Neutrophil (primary cell): Measurements from ENCODE around the gene MEF2A.

Source experiments
- H3K27ac ChIP-seq: fragments of 200-600 bp; sonication (generic); 2 replicates; pipeline ENCODE4 v1.5.1; 2016; ENCODE audit warnings: mild to moderate bottlenecking, moderate library complexity
- H3K27me3 ChIP-seq: fragments of 200-600 bp; sonication (generic); 2 replicates; pipeline ENCODE4 v1.6.0; 2016; ENCODE audit warnings: mild to moderate bottlenecking
- H3K36me3 ChIP-seq: fragments of 200-600 bp; sonication (generic); 2 replicates; pipeline ENCODE4 v1.5.1; 2017
- H3K4me1 ChIP-seq, 2 experiments: fragments of 200-600 bp in 1 of 2; sonication (generic) in 1 of 2; 1 replicate in 1 of 2; 2 replicates in 1 of 2; pipeline versions ENCODE4 v1.5.1 to v1.6.1; 2013 to 2016; ENCODE audit warnings: low read depth in 1 of 2, low read length in 1 of 2, mild to moderate bottlenecking in 1 of 2, moderate library complexity in 1 of 2; ENCODE audit not compliant: control insufficient read depth in 1 of 2, insufficient read depth in 1 of 2
- H3K4me3 ChIP-seq, 2 experiments: fragments of 200-600 bp in 1 of 2; sonication (generic) in 1 of 2; 1 replicate in 1 of 2; 2 replicates in 1 of 2; pipeline ENCODE4 v1.5.1; 2013 to 2016; ENCODE audit warnings: low read depth in 1 of 2, low read length in 1 of 2, mild to moderate bottlenecking in 1 of 2, moderate library complexity in 1 of 2
- H3K9me3 ChIP-seq: fragments of 200-600 bp; sonication (generic); 2 replicates; pipeline ENCODE4 v1.5.1; 2016
- CTCF ChIP-seq: fragments of 200-600 bp; sonication (generic); IDR thresholded peaks from 2 replicates; pipeline ENCODE4 v1.5.1; 2016; ENCODE audit warnings: antibody characterized with exemption

MEF2A gene

DNA sequence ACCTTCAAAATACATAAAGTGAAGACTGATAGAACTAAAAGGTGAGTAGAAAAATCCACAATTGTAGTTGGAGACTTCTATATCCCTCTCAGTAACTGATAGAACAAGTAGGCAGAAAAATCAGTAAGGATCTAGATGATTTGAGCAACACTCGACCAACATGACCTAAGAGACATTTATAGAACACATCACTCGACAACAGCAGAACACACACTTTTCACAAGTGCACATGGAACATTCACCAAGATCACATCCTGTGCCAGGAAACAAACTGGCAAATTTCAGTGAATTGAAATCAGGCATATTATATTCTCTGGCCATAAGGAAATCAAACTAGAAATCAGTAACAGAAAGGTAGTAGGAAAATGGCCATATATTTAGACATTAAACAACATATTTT lies 130.3 kb downstream of the MEF2A start:
- H3K27me3 ChIP-seq = no peaks in the 10 kb centered on the region
- peaks cover 44% of the 10 kb centered on the region for H3K36me3 ChIP-seq
- no peak overlapping the region for H3K27ac ChIP-seq
- H3K4me3 ChIP-seq = no peak overlapping the region
- H3K4me1 ChIP-seq = no peaks in the 10 kb centered on the region
- H3K9me3 ChIP-seq = no peaks in the 10 kb centered on the region
- no peak for TF ChIP-seq CTCF

- H3K4me3 ChIP-seq = no peak overlapping the region
- H3K36me3 ChIP-seq = peaks cover 14% of the 10 kb centered on the region
- no peaks in the 10 kb centered on the region for H3K27me3 ChIP-seq
- peaks cover 17 to 20% of the 10 kb centered on the region in 2 experiments for H3K4me1 ChIP-seq
- no peak for TF ChIP-seq CTCF
- H3K27ac ChIP-seq = peak overlapping the region; percentile 50
- no peaks in the 10 kb centered on the region for H3K9me3 ChIP-seq
These were observed 137.3 kb downstream of the MEF2A start for GRCh38 chr15:99702895-99703602.

DNA sequence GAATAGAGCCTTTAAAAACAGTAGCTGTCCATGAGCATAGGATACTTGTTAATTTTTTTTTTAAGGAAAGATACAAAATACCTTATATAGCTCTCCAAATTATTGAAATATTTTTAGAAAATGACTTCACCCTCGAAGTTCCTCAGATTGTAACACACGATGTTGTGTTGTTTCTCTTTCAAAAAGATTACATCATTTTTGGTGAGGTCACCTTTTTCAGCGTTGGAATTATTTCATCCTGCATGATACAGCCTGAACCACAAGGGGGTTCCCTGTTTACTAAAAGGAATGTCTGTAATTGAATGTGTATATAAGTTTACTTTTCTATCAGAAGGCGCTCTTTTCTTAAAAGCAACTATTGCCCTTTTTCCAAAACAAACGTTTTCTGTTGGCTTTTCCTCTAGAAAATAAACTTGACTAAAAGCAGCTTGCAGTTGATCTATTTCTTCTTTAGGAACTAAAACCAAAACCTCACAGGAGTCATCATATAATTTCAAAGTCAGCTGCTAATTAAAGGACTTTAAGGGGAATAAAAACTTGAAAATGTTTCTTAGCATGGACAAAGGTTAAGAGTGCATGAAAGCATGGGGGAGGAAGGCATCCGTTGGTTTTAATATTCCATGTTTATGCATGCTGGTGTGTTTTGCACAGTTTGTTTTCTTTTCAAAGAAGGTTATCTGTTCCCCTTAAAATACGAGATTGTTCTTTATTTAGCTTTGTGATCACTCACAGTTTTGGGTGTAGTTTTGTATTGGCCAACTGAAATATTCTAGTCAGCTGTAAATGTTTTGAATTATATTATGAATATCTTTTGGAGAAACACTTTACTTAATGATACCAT lies 138.0 kb downstream of the MEF2A start:
- no peaks in the 10 kb centered on the region for H3K27me3 ChIP-seq
- TF ChIP-seq CTCF = peak; percentile 45
- H3K4me1 ChIP-seq = peaks cover 17 to 20% of the 10 kb centered on the region in 2 experiments
- no peak overlapping the region for H3K4me3 ChIP-seq
- H3K36me3 ChIP-seq = peaks cover 22% of the 10 kb centered on the region
- H3K9me3 ChIP-seq = no peaks in the 10 kb centered on the region
- H3K27ac ChIP-seq = peak overlapping the region; percentile 50

- Histone ChIP-seq H3K4me1 (peaks cover 17 to 20% of the 10 kb centered on the region in 2 experiments), H3K27me3 (no peaks in the 10 kb centered on the region), H3K36me3 (peaks cover 28% of the 10 kb centered on the region), H3K4me3 (no peak overlapping the region), H3K9me3 (no peaks in the 10 kb centered on the region), H3K27ac (no peak overlapping the region)
- peak; percentile 75 for TF ChIP-seq CTCF
These were observed 138.7 kb downstream of the MEF2A start for GRCh38 chr15:99704444-99704838.

DNA sequence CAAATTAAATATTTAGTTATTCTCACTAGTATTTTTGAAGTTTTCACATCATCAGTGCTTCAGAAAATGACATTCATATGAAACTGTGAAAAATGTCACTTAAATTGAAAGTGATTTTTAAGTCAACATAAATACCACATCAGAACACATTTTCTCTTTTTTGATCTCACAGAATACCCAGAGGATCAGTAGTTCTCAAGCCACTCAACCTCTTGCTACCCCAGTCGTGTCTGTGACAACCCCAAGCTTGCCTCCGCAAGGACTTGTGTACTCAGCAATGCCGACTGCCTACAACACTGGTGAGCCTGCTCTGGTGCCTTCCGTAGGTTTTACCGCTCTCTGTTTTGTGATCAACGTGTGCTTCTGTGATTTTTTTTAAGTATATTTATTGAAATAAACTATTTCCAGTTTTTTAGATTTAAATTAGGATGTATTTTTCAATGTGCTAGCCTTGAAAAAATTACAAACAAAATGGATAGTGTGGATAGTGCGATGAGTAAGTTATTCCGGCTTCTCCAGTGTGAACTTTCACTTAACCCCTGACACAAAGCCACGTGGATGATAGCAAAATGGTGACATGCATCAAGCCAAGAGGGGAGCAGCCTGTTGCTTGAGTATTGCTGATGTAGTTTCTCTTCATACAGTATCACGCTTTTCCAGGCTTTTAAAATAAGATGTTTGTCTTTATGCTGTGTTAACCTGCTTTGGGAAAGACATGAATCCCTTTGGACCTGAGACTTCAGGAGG lies 140.9 kb downstream of the MEF2A start:
- no peaks in the 10 kb centered on the region for H3K9me3 ChIP-seq
- H3K4me1 ChIP-seq = peaks cover 17 to 20% of the 10 kb centered on the region in 2 experiments
- H3K27ac ChIP-seq = no peak overlapping the region
- H3K27me3 ChIP-seq = no peaks in the 10 kb centered on the region
- H3K36me3 ChIP-seq = peaks cover 51% of the 10 kb centered on the region
- TF ChIP-seq CTCF = no peak
- no peak overlapping the region for H3K4me3 ChIP-seq
